HCT116 (cell line): Measurements from ENCODE around the gene PRKG2. TPM values are rescaled to one million over a fixed set of nuclear protein-coding genes. Genes with fewer than 3 reads are reported as not detected.
"Not testable (repeated sequence)": the region's sequence is repeated elsewhere in the genome, so short reads cannot be mapped to it uniquely, and the experiment has no call there.

ENCODE experiments used
- ATAC-seq: fragments of 200-7000 bp; cut with Tn5 transposase; 2 replicates; pipeline ENCODE4 v1.9.1; 2020; ENCODE audit warnings: mild to moderate bottlenecking, moderate library complexity
- BruUV-seq: library from RNA; stranded (reverse); fragments of 400-500 nt; replicated peaks from 2 replicates; lab custom pipeline; 2021; lab: Mats Ljungman, UMichigan
- CTCF ChIA-PET: fragments of 300-600 bp; sonication (Branson Sonifier 250); formaldehyde crosslinking; loops from one replicate; lab custom pipeline; 2021; ENCODE audit warnings: antibody characterized with exemption; lab: Charles Lee
- POLR2A ChIA-PET: fragments of 300-600, 350-600 bp; sonication (Branson Sonifier 250); formaldehyde crosslinking; loops from one replicate; lab custom pipeline; 2021; ENCODE audit warnings: antibody characterized with exemption; lab: Charles Lee
- RAD21 ChIA-PET, 2 experiments: fragments of 300-600 bp; sonication (Branson Sonifier 250); formaldehyde crosslinking; loops; one replicate each; lab custom pipeline; 2023; ENCODE audit warnings: low total read pairs in 2 of 2; ENCODE audit not compliant: uncharacterized antibody in 2 of 2, unreplicated experiment in 2 of 2, low non-redundant PET in 1 of 2; lab: Charles Lee
- DNase-seq: peaks from one replicate; pipeline ENCODE4 v3.0.0-alpha.2; 2010; ENCODE audit warnings: low read depth, low spot score
- H2AFZ ChIP-seq: fragments of 200-600 bp; shearing (Covaris generic), sonication (generic); 2 replicates; pipeline ENCODE4 v1.6.1; 2017; ENCODE audit warnings: low read depth, mixed run types, mixed read lengths, antibody characterized with exemption, low read length; ENCODE audit not compliant: poor library complexity, severe bottlenecking
- H3K27ac ChIP-seq: 2 replicates; pipeline ENCODE4 v1.5.1; 2012; ENCODE audit warnings: low read depth, low read length
- H3K27me3 ChIP-seq: fragments of 200-600 bp; sonication (generic); 2 replicates; pipeline ENCODE4 v1.6.1; 2016; ENCODE audit warnings: mixed run types, low read length, mixed read lengths; ENCODE audit not compliant: insufficient read depth
- H3K36me3 ChIP-seq, 2 experiments: fragments of 200-500 bp in 1 of 2; fragments of 200-600 bp in 1 of 2; sonication (Bioruptor generic) in 1 of 2; sonication (generic) in 1 of 2; 2 replicates each; pipeline versions ENCODE4 v1.5.1 to v1.6.1; 2014 to 2016; ENCODE audit warnings: low read length in 2 of 2, inconsistent platforms in 1 of 2, mixed read lengths in 1 of 2, mixed run types in 1 of 2; ENCODE audit not compliant: insufficient read depth in 2 of 2, control insufficient read depth in 1 of 2
- H3K4me1 ChIP-seq, 2 experiments: fragments of 200-600 bp in 1 of 2; sonication (generic) in 1 of 2; 2 replicates each; pipeline versions ENCODE4 v1.5.1 to v1.6.1; 2012 to 2017; ENCODE audit warnings: low read length in 2 of 2, inconsistent platforms in 1 of 2, mild to moderate bottlenecking in 1 of 2, mixed read lengths in 1 of 2, mixed run types in 1 of 2, moderate library complexity in 1 of 2; ENCODE audit not compliant: insufficient read depth in 2 of 2, control insufficient read depth in 1 of 2
- H3K4me2 ChIP-seq: fragments of 200-600 bp; sonication (generic); 2 replicates; pipeline ENCODE4 v1.6.1; 2017; ENCODE audit warnings: mixed run types, low read length, mixed read lengths
- H3K4me3 ChIP-seq, 2 experiments: fragments of 200-600 bp in 1 of 2; sonication (generic) in 1 of 2; replicated peaks in 1 of 2; 2 replicates each; pipeline ENCODE4 v1.5.1; 2011 to 2016; ENCODE audit warnings: low read length in 2 of 2, control low read depth in 1 of 2, low read depth in 1 of 2, mild to moderate bottlenecking in 1 of 2, mixed read lengths in 1 of 2, mixed run types in 1 of 2
- H3K79me2 ChIP-seq: fragments of 200-600 bp; sonication (generic); 2 replicates; pipeline ENCODE4 v1.6.1; 2017; ENCODE audit warnings: mild to moderate bottlenecking, mixed run types, low read length, moderate library complexity, mixed read lengths; ENCODE audit not compliant: insufficient read depth
- H3K9ac ChIP-seq: fragments of 200-600 bp; sonication (generic); 2 replicates; pipeline ENCODE4 v1.6.1; 2016; ENCODE audit warnings: low read length, mixed read lengths
- H3K9me2 ChIP-seq: fragments of 200-600 bp; sonication (generic), shearing (Covaris generic); 2 replicates; pipeline ENCODE4 v1.6.1; 2017; ENCODE audit warnings: mixed run types, mild to moderate bottlenecking, moderate library complexity; ENCODE audit not compliant: insufficient read depth
- H3K9me3 ChIP-seq, 2 experiments: fragments of 200-500 bp in 1 of 2; fragments of 200-600 bp in 1 of 2; sonication (Bioruptor generic) in 1 of 2; sonication (generic) in 1 of 2; 2 replicates each; pipeline ENCODE4 v1.6.1; 2014 to 2017; ENCODE audit warnings: low read length in 2 of 2, mixed read lengths in 2 of 2, inconsistent platforms in 1 of 2, low read depth in 1 of 2, mild to moderate bottlenecking in 1 of 2, mixed run types in 1 of 2, moderate library complexity in 1 of 2; ENCODE audit not compliant: control insufficient read depth in 1 of 2, insufficient read depth in 1 of 2
- H4K20me1 ChIP-seq: fragments of 200-600 bp; sonication (generic), shearing (Covaris generic); 2 replicates; pipeline ENCODE4 v1.6.1; 2017; ENCODE audit warnings: mixed run types, mild to moderate bottlenecking, moderate library complexity; ENCODE audit not compliant: insufficient read depth
- CTCF ChIP-seq, 3 experiments: fragments of 200-600 bp in 1 of 3; sonication (generic) in 1 of 3; IDR thresholded peaks in 2 of 3; conservative IDR thresholded peaks in 1 of 3; 2 replicates each; pipeline ENCODE4 v1.5.1; 2012 to 2017; ENCODE audit warnings: low read depth in 2 of 3, low read length in 2 of 3, antibody characterized with exemption in 1 of 3, borderline replicate concordance in 1 of 3, control low read depth in 1 of 3, mild to moderate bottlenecking in 1 of 3, mixed read lengths in 1 of 3, mixed run types in 1 of 3, moderate library complexity in 1 of 3; ENCODE audit not compliant: insufficient read depth in 1 of 3
- EZH2 ChIP-seq: fragments of 200-600 bp; sonication (generic); IDR thresholded peaks from 2 replicates; pipeline ENCODE4 v1.6.1; 2017; ENCODE audit warnings: antibody characterized with exemption, mixed run types
- EZH2phosphoT487 ChIP-seq: fragments of 200-600 bp; IDR thresholded peaks from 2 replicates; pipeline ENCODE4 v1.6.1; 2018; ENCODE audit warnings: antibody characterized with exemption, borderline replicate concordance
- FOSL1 ChIP-seq: IDR thresholded peaks from 2 replicates; pipeline ENCODE4 v1.6.1; 2012; ENCODE audit warnings: low read depth
- RAD21 ChIP-seq: IDR thresholded peaks from 2 replicates; pipeline ENCODE4 v1.6.1; 2012; ENCODE audit warnings: low read depth, mild to moderate bottlenecking
- SRF ChIP-seq: IDR thresholded peaks from 2 replicates; pipeline ENCODE4 v1.6.1; 2012; ENCODE audit warnings: low read depth
- YY1 ChIP-seq: IDR thresholded peaks from 2 replicates; pipeline ENCODE4 v1.6.1; 2011; ENCODE audit warnings: low read length, low read depth, moderate library complexity, mild to moderate bottlenecking; ENCODE audit not compliant: insufficient replicate concordance; ENCODE audit errors: extremely low read depth
- intact Hi-C: fragments of 100-400 bp; cut with micrococcal nuclease; formaldehyde crosslinking; loops from 2 replicates; pipeline ENCODE4 v1.10.0; 2022
- total RNA-seq: library from RNA; stranded (reverse); gene quantifications from one replicate; pipeline ENCODE4 v1.2.1, GENCODE V29; 2021; ENCODE audit not compliant: unreplicated experiment
- TF ChIP-seq, protein P1 (sequence below): IDR thresholded peaks from 2 replicates; pipeline ENCODE4 v1.6.1; 2011; ENCODE audit warnings: mild to moderate bottlenecking, low read length, moderate library complexity; ENCODE audit not compliant: insufficient replicate concordance; ENCODE audit errors: extremely low read depth
- TF ChIP-seq, protein P2 (sequence below): IDR thresholded peaks from 2 replicates; pipeline ENCODE4 v1.6.1; 2012

The PRKG2 gene
- total RNA-seq, 1 experiment from 2014 or later: 2.1 TPM

- peak overlapping the region; percentile 39 to 58 for H3K4me3 ChIP-seq
- POLR2A ChIA-PET: not testable (repeated sequence)
Observed at GRCh38 chr4:81153714-81154323, 61.2 kb downstream of the PRKG2 start.

DNA sequence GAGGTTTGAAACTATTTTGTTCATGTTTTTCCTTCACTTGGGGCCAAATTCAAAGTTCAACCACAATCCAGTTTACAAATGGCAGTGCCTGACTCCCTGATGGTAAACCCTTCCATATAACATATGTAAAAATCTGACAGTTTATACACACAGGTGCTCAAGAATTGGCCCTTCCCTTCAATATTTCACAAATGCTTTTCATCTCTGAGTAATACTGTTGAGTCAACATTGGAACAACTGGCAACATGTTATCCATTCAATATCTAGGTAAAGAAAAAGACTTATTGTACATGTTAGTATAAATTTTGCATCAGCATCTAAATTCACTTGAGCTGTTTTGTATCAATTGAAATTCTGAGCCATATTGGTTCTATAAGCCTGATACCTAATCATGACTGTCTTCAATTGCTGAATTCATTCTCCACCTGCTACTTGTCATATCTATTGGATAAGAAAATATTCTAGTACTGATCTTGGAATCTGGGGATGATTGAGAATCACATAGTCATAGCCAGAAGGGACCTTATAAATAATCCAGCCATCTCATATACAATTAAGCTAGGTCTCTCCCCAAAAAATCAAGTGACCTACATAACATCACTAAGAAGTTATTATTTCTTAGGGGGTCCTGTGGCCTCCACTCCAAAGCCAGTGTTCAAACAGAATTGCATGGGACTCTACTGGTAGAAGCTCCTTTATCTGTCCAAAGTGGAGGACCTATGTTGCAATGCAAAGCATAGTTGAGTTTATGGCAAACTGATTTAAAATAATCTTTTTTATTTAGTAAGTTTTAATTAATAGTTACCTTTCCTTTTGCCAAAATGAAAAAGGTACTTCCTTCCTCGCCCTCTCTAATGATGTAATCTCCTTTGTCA lies 61.9 kb downstream of the PRKG2 start:
- Histone ChIP-seq H3K9me3 (no peaks in the 10 kb centered on the region), H3K9me2 (no peaks in the 10 kb centered on the region; the same call in 1 of the 2 replicates), H3K36me3 (no peaks in the 10 kb centered on the region), H3K27me3 (no peaks in the 10 kb centered on the region), H3K4me2 (peak overlapping the region; percentile 75), H4K20me1 (no peaks in the 10 kb centered on the region), H3K79me2 (no peaks in the 10 kb centered on the region), H3K4me3 (peak overlapping the region; percentile 39 to 58), H3K4me1 (peaks cover 3 to 10% of the 10 kb centered on the region in 2 experiments; a peak in 3 of 4 replicates), H3K9ac (peak overlapping the region; percentile 54; the same call in 1 of the 2 replicates), H2AFZ (peak overlapping the region; percentile 95), H3K27ac (peak overlapping the region; percentile 56; the same call in 1 of the 2 replicates)
- CTCF ChIA-PET: no interaction called here
- ATAC-seq (peak; percentile 54), DNase-seq (no peak)
- TF ChIP-seq CTCF (IDR thresholded peaks at IDR 0.05 in 2 of 3, conservative IDR thresholded peaks at IDR 0.05 in 1 of 3; ENCODE audit: borderline replicate concordance in 1 of 3, insufficient read depth in 1 of 3, low read depth in 2 of 3, low read length in 2 of 3) (no peak), SRF (no peak), EZH2phosphoT487 (no peak), RAD21 (no peak), EZH2 (no peak), FOSL1 (no peak)
- TF ChIP-seq, protein P1, sequence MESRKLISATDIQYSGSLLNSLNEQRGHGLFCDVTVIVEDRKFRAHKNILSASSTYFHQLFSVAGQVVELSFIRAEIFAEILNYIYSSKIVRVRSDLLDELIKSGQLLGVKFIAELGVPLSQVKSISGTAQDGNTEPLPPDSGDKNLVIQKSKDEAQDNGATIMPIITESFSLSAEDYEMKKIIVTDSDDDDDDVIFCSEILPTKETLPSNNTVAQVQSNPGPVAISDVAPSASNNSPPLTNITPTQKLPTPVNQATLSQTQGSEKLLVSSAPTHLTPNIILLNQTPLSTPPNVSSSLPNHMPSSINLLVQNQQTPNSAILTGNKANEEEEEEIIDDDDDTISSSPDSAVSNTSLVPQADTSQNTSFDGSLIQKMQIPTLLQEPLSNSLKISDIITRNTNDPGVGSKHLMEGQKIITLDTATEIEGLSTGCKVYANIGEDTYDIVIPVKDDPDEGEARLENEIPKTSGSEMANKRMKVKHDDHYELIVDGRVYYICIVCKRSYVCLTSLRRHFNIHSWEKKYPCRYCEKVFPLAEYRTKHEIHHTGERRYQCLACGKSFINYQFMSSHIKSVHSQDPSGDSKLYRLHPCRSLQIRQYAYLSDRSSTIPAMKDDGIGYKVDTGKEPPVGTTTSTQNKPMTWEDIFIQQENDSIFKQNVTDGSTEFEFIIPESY: no peak
- TF ChIP-seq, protein P2, sequence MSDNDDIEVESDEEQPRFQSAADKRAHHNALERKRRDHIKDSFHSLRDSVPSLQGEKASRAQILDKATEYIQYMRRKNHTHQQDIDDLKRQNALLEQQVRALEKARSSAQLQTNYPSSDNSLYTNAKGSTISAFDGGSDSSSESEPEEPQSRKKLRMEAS: no peak
- TSS peak; percentile 62 for BruUV-seq
- intact Hi-C loops: no loop called here
- RAD21 ChIA-PET: interaction anchor here in 1 of 2 experiments (0.6 kb wide), 1 partner anchor 43 kb away, joined by 3 read pairs; no protein-coding TSS in a partner anchor
- POLR2A ChIA-PET: no interaction called here

More at GRCh38 chr4:81153714-81154323, 61.2 kb downstream of the PRKG2 start:
- RAD21 ChIA-PET, H3K9me3 ChIP-seq, CTCF ChIA-PET, H3K79me2 ChIP-seq, H4K20me1 ChIP-seq, H3K27me3 ChIP-seq, H3K36me3 ChIP-seq, intact Hi-C loops, BruUV-seq, H3K9me2 ChIP-seq: not testable (repeated sequence)
- peak overlapping the region; percentile 56 for H3K27ac ChIP-seq
- TF ChIP-seq YY1: peak; percentile 35
- peak overlapping the region; percentile 95 for H2AFZ ChIP-seq
- H3K4me2 ChIP-seq: peak overlapping the region; percentile 75
- peak overlapping the region; percentile 54 for H3K9ac ChIP-seq
- ATAC-seq: peak; percentile 81
- peak; percentile 27 for DNase-seq
- peaks cover 3 to 10% of the 10 kb centered on the region in 2 experiments; a peak in 3 of 4 replicates for H3K4me1 ChIP-seq
